Liver (tissue), 3 donors: ENCODE data around the gene ACP1.

Source experiments
- EGR1 ChIP-seq, 2 donors: IDR thresholded peaks; 2 replicates each; pipeline ENCODE4 v1.6.1; 2016 to 2018; ENCODE audit warnings: antibody characterized with exemption in 2 of 2, low read depth in 2 of 2
- GABPA ChIP-seq, 2 donors: IDR thresholded peaks in 1 of 2; conservative IDR thresholded peaks in 1 of 2; 2 replicates each; pipeline ENCODE4 v1.6.1; 2016; ENCODE audit warnings: antibody characterized with exemption in 2 of 2, mild to moderate bottlenecking in 1 of 2, moderate library complexity in 1 of 2
- JUND ChIP-seq, 2 donors: IDR thresholded peaks; 2 replicates each; pipeline ENCODE4 v1.6.1; 2016; ENCODE audit warnings: antibody characterized with exemption in 2 of 2
- RAD21 ChIP-seq, 2 donors: IDR thresholded peaks; 2 replicates each; pipeline ENCODE4 v1.6.1; 2016; ENCODE audit warnings: antibody characterized with exemption in 2 of 2, mild to moderate bottlenecking in 2 of 2
- TAF1 ChIP-seq: conservative IDR thresholded peaks from 2 replicates; pipeline ENCODE4 v1.6.1; 2016; ENCODE audit warnings: antibody characterized with exemption, mild to moderate bottlenecking
- TF ChIP-seq, protein P1 (sequence below): fragments of 150-350 bp; IDR thresholded peaks from 2 replicates; pipeline ENCODE4 v1.5.1; 2017; ENCODE audit warnings: improper control_type of control experiment, low read depth, low read length; ENCODE audit not compliant: missing input control
- TF ChIP-seq, protein P2 (sequence below): IDR thresholded peaks from 2 replicates; pipeline ENCODE4 v1.6.1; 2016; ENCODE audit warnings: antibody characterized with exemption, mild to moderate bottlenecking
- TF ChIP-seq, protein P3 (sequence below): IDR thresholded peaks from 2 replicates; pipeline ENCODE4 v1.6.1; 2016; ENCODE audit warnings: antibody characterized with exemption
- TF ChIP-seq, protein P4 (sequence below): IDR thresholded peaks from 2 replicates; pipeline ENCODE4 v1.6.1; 2016; ENCODE audit warnings: antibody characterized with exemption
- TF ChIP-seq, protein P5 (sequence below): IDR thresholded peaks from 2 replicates; pipeline ENCODE4 v1.6.1; 2016; ENCODE audit warnings: antibody characterized with exemption
- donor health status: healthy.
- donor health status: healthy.

DNA sequence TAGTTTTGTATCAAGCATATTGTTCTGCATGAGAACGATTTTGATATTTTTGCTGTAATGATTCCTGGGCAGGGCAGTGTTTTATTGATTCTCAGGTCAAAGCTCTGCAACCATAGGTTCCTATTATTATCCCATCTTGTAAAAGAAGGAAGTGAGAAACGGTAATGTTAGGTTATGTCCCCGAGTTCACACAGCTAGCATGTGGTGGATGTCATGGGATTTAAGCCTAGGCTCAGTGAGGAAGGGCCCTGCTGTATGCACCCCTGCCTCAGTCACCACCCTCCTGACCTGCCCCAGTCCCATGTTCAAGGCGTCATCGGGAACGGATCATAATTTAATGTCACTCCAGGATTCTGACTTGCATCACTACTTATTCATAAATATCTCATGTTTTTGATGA lies 10.7 kb downstream of the ACP1 start:
- TF ChIP-seq, protein P1, sequence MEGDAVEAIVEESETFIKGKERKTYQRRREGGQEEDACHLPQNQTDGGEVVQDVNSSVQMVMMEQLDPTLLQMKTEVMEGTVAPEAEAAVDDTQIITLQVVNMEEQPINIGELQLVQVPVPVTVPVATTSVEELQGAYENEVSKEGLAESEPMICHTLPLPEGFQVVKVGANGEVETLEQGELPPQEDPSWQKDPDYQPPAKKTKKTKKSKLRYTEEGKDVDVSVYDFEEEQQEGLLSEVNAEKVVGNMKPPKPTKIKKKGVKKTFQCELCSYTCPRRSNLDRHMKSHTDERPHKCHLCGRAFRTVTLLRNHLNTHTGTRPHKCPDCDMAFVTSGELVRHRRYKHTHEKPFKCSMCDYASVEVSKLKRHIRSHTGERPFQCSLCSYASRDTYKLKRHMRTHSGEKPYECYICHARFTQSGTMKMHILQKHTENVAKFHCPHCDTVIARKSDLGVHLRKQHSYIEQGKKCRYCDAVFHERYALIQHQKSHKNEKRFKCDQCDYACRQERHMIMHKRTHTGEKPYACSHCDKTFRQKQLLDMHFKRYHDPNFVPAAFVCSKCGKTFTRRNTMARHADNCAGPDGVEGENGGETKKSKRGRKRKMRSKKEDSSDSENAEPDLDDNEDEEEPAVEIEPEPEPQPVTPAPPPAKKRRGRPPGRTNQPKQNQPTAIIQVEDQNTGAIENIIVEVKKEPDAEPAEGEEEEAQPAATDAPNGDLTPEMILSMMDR, result no peak
- TF ChIP-seq, protein P2, sequence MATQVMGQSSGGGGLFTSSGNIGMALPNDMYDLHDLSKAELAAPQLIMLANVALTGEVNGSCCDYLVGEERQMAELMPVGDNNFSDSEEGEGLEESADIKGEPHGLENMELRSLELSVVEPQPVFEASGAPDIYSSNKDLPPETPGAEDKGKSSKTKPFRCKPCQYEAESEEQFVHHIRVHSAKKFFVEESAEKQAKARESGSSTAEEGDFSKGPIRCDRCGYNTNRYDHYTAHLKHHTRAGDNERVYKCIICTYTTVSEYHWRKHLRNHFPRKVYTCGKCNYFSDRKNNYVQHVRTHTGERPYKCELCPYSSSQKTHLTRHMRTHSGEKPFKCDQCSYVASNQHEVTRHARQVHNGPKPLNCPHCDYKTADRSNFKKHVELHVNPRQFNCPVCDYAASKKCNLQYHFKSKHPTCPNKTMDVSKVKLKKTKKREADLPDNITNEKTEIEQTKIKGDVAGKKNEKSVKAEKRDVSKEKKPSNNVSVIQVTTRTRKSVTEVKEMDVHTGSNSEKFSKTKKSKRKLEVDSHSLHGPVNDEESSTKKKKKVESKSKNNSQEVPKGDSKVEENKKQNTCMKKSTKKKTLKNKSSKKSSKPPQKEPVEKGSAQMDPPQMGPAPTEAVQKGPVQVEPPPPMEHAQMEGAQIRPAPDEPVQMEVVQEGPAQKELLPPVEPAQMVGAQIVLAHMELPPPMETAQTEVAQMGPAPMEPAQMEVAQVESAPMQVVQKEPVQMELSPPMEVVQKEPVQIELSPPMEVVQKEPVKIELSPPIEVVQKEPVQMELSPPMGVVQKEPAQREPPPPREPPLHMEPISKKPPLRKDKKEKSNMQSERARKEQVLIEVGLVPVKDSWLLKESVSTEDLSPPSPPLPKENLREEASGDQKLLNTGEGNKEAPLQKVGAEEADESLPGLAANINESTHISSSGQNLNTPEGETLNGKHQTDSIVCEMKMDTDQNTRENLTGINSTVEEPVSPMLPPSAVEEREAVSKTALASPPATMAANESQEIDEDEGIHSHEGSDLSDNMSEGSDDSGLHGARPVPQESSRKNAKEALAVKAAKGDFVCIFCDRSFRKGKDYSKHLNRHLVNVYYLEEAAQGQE, result no peak
- TF ChIP-seq TAF1, result no peak
- TF ChIP-seq RAD21 (IDR thresholded peaks at IDR 0.05), result no peak
- TF ChIP-seq EGR1 (IDR thresholded peaks at IDR 0.05; ENCODE audit: low read depth in 2 of 2), result no peak
- TF ChIP-seq, protein P3, sequence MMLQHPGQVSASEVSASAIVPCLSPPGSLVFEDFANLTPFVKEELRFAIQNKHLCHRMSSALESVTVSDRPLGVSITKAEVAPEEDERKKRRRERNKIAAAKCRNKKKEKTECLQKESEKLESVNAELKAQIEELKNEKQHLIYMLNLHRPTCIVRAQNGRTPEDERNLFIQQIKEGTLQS, result no peak
- no peak for TF ChIP-seq JUND (IDR thresholded peaks at IDR 0.05)
- TF ChIP-seq, protein P4, sequence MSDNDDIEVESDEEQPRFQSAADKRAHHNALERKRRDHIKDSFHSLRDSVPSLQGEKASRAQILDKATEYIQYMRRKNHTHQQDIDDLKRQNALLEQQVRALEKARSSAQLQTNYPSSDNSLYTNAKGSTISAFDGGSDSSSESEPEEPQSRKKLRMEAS, result no peak
- TF ChIP-seq, protein P5, sequence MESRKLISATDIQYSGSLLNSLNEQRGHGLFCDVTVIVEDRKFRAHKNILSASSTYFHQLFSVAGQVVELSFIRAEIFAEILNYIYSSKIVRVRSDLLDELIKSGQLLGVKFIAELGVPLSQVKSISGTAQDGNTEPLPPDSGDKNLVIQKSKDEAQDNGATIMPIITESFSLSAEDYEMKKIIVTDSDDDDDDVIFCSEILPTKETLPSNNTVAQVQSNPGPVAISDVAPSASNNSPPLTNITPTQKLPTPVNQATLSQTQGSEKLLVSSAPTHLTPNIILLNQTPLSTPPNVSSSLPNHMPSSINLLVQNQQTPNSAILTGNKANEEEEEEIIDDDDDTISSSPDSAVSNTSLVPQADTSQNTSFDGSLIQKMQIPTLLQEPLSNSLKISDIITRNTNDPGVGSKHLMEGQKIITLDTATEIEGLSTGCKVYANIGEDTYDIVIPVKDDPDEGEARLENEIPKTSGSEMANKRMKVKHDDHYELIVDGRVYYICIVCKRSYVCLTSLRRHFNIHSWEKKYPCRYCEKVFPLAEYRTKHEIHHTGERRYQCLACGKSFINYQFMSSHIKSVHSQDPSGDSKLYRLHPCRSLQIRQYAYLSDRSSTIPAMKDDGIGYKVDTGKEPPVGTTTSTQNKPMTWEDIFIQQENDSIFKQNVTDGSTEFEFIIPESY, result no peak
- TF ChIP-seq GABPA (IDR thresholded peaks at IDR 0.05 in 1 of 2, conservative IDR thresholded peaks at IDR 0.05 in 1 of 2), result no peak
